ENCODE measurements around the gene ACTG2.

GRCh38 chr2:73859721-73860586 is 32.9 kb upstream of the ACTG2 start:
- no peak for TF ChIP-seq POLR2AphosphoS5 (IDR thresholded peaks at IDR 0.05)
- TF ChIP-seq CTCF (IDR thresholded peaks at IDR 0.05), result no peak
- no peak for TF ChIP-seq POLR2A (IDR thresholded peaks at IDR 0.05; ENCODE audit: low read depth)
